HEK293 (cell line): ENCODE results near the gene ADRA2B.
A peak's percentile ranks its signal among the peaks of the same experiment; 100 is the strongest.
"Not testable (repeated sequence)": the region's sequence is repeated elsewhere in the genome, so short reads cannot be mapped to it uniquely, and the experiment has no call there.

Source experiments
- CTCF ChIA-PET: fragments of 350-600 bp; formaldehyde crosslinking; extraction: SDS; loops from one replicate; lab custom pipeline; 2021; ENCODE audit warnings: antibody characterized with exemption; lab: Yijun Ruan, JAX
- POLR2A ChIA-PET: fragments of 300-600 bp; formaldehyde crosslinking; extraction: SDS; loops from one replicate; lab custom pipeline; 2020; ENCODE audit warnings: antibody characterized with exemption, inconsistent platforms; lab: Yijun Ruan, JAX
- H3K27ac ChIP-seq: fragments of 200-500 bp; sonication (Bioruptor generic); 2 replicates; pipeline ENCODE4 v1.5.1; 2014; ENCODE audit warnings: low read depth, low read length, control low read depth, inconsistent platforms; ENCODE audit errors: extremely low read depth
- H3K36me3 ChIP-seq, 2 experiments: fragments of 200-500 bp in 1 of 2; sonication (Bioruptor generic) in 1 of 2; 1 replicate in 1 of 2; 2 replicates in 1 of 2; pipeline ENCODE4 v1.5.1; 2014 to 2017; ENCODE audit warnings: inconsistent platforms in 2 of 2, low read length in 2 of 2; ENCODE audit not compliant: control insufficient read depth in 2 of 2, insufficient read depth in 1 of 2
- H3K4me1 ChIP-seq: fragments of 200-500 bp; sonication (Bioruptor generic); 2 replicates; pipeline ENCODE4 v1.5.1; 2014; ENCODE audit warnings: mild to moderate bottlenecking, low read length, inconsistent platforms; ENCODE audit not compliant: control insufficient read depth, insufficient read depth
- H3K4me3 ChIP-seq: 2 replicates; pipeline ENCODE4 v1.5.1; 2011; ENCODE audit warnings: low read depth, mild to moderate bottlenecking, control low read depth, low read length, moderate library complexity
- H3K9me3 ChIP-seq: fragments of 200-500 bp; sonication (Bioruptor generic); 2 replicates; pipeline ENCODE4 v1.5.1; 2014; ENCODE audit warnings: low read depth, low read length, inconsistent platforms; ENCODE audit not compliant: control insufficient read depth, insufficient read depth
- EGR2 ChIP-seq: fragments of 450-650 bp; formaldehyde crosslinking; IDR thresholded peaks from 2 replicates; pipeline ENCODE4 v1.5.1; 2016; ENCODE audit warnings: low read depth, missing biosample characterization, missing genetic modification characterization
- REST ChIP-seq: fragments of 450-650 bp; formaldehyde crosslinking; IDR thresholded peaks from 2 replicates; pipeline ENCODE4 v1.5.1; 2016; ENCODE audit warnings: missing biosample characterization, missing genetic modification characterization
- ZFHX2 ChIP-seq: fragments of 450-650 bp; formaldehyde crosslinking; conservative IDR thresholded peaks from 2 replicates; pipeline ENCODE4 v1.5.1; 2016; ENCODE audit warnings: missing biosample characterization, missing genetic modification characterization
- ZNF423 ChIP-seq: fragments of 450-650 bp; formaldehyde crosslinking; IDR thresholded peaks from 2 replicates; pipeline ENCODE4 v1.5.1; 2016; ENCODE audit warnings: missing biosample characterization, missing genetic modification characterization
- ZNF48 ChIP-seq: fragments of 450-650 bp; formaldehyde crosslinking; IDR thresholded peaks from 2 replicates; pipeline ENCODE4 v1.5.1; 2016; ENCODE audit warnings: missing biosample characterization, missing genetic modification characterization
- ZNF660 ChIP-seq: fragments of 450-650 bp; IDR thresholded peaks from 2 replicates; pipeline ENCODE4 v1.5.1; 2018; ENCODE audit warnings: missing biosample characterization, mild to moderate bottlenecking, missing genetic modification characterization
- ZNF670 ChIP-seq: fragments of 450-650 bp; formaldehyde crosslinking; IDR thresholded peaks from 2 replicates; pipeline ENCODE4 v1.5.1; 2016; ENCODE audit warnings: missing biosample characterization, missing genetic modification characterization, low read depth
- ZNF704 ChIP-seq: fragments of 450-650 bp; formaldehyde crosslinking; IDR thresholded peaks from 2 replicates; pipeline ENCODE4 v1.5.1; 2016; ENCODE audit warnings: missing biosample characterization, missing genetic modification characterization

Gene ADRA2B

GRCh38 chr2:96143231-96143847 is 27.0 kb upstream of the ADRA2B start:
- Histone ChIP-seq H3K36me3 (no peaks in the 10 kb centered on the region), H3K27ac (no peak overlapping the region)
- CTCF ChIA-PET, result interaction anchor here (2.3 to 10.0 kb wide), 2 partner anchors 27 to 32 kb away, joined by 5 to 142 read pairs; partner anchors contain the start of gene ADRA2B

GRCh38 chr2:96142217-96143113 is 26.1 kb upstream of the ADRA2B start:
- CTCF ChIA-PET, result interaction anchor here (0.9 to 10.0 kb wide), 4 partner anchors 12 to 122 kb away, joined by 3 to 142 read pairs (median 4); partner anchors contain the start of gene ADRA2B
- H3K36me3 ChIP-seq, result no peaks in the 10 kb centered on the region
- no peak overlapping the region for H3K27ac ChIP-seq
- no peak for TF ChIP-seq ZNF48
- TF ChIP-seq REST, result peak; percentile 55; the same call in 1 of the 2 replicates
- TF ChIP-seq ZFHX2 (tag by site-specific recombination), result peak; percentile 70
- TF ChIP-seq EGR2 (tag by site-specific recombination), result peak; percentile 52
- no peaks in the 10 kb centered on the region for H3K4me1 ChIP-seq
- H3K4me3 ChIP-seq, result no peak overlapping the region
- POLR2A ChIA-PET, result no interaction called here
- no peaks in the 10 kb centered on the region for H3K9me3 ChIP-seq

More at GRCh38 chr2:96143231-96143847, 27.0 kb upstream of the ADRA2B start:
- POLR2A ChIA-PET, result no interaction called here
- peaks cover 8% of the 10 kb centered on the region; the same call in 1 of the 2 replicates for H3K4me1 ChIP-seq
- no peak overlapping the region for H3K4me3 ChIP-seq
- TF ChIP-seq ZNF660 (tag by site-specific recombination) (no peak), ZNF423 (tag by site-specific recombination) (no peak)
- TF ChIP-seq, all 188 proteins: peak for 0
- H3K9me3 ChIP-seq, result no peaks in the 10 kb centered on the region

GRCh38 chr2:96141624-96141967 is 25.2 kb upstream of the ADRA2B start:
- POLR2A ChIA-PET, H3K4me3 ChIP-seq, H3K36me3 ChIP-seq, H3K9me3 ChIP-seq, H3K4me1 ChIP-seq, H3K27ac ChIP-seq: not testable (repeated sequence)
- CTCF ChIA-PET, result interaction anchor here (0.9 to 10.0 kb wide), 4 partner anchors 11 to 123 kb away, joined by 3 to 142 read pairs (median 4); partner anchors contain the start of gene ADRA2B

GRCh38 chr2:96140941-96141623 is 24.7 kb upstream of the ADRA2B start:
- POLR2A ChIA-PET, result no interaction called here

More at GRCh38 chr2:96140941-96141623, 24.7 kb upstream of the ADRA2B start:
- TF ChIP-seq ZNF670, result no peak
- no peak for TF ChIP-seq ZNF704
- no peak overlapping the region for H3K4me3 ChIP-seq
- no peak overlapping the region for H3K27ac ChIP-seq
- no peaks in the 10 kb centered on the region for H3K4me1 ChIP-seq
- CTCF ChIA-PET, result interaction anchor here (0.9 to 10.0 kb wide), 5 partner anchors 10 to 124 kb away, joined by 3 to 142 read pairs (median 4); no protein-coding TSS in a partner anchor
- H3K9me3 ChIP-seq, result no peaks in the 10 kb centered on the region
- no peaks in the 10 kb centered on the region for H3K36me3 ChIP-seq
